DMS79 treated with DMSO at 0.1 percent for 48 hours (cell line): ENCODE measurements around the gene TADA2B.
"Not testable (repeated sequence)": the region's sequence is repeated elsewhere in the genome, so short reads cannot be mapped to it uniquely, and the experiment has no call there.

ENCODE experiments used
- DNase-seq: peaks from one replicate; lab custom pipeline; 2025; lab: John Stamatoyannopoulos, UW

TADA2B gene

DNA sequence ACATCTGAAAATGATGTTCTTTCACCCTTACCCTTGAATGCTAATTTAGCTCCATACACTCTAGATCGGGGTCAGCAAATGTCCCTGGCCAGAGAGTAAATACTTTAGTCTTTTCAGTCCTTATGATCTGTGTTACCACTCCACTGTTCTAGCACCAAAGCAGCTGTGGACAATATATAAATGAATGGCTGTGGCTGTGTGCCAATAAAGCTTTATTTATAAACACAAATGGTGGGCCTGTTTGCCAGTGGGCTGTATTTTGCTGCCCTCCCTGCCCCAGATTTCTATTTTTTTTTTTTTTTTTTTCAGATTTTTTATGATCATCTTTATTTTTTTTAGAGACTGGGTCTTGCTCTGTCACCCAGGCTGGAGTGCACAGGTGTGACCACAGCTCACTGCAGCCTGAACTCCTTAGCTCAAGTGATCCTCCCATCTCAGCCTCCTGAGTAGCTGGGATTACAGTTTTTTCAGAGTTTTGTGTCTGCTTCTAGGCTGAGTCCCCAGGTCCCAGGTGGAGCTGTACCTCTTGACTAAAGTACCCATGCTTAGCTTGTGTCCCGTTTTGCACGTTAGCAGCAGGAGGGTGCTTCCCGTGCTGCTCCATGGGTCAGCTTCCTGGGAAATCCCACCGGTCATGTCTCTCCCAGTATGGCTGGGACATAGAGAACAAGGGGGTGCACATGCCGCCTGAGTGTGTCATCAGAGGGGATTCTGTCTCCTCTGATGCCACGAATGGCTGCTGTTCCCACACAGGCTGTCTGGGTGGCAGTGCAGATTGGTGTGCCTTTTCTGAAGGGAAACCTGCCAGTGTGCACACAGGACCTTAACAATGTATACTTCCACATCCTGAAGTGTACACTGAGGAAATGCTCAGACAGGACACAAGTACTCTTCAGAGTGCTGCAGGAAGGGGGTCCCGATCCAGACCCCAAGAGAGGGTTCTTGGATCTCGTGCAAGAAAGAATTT lies 40.7 kb downstream of the TADA2B start:
- DNase-seq, result no peak

- DNase-seq, result not testable (repeated sequence)
Observed at GRCh38 chr4:7084564-7084961, 41.4 kb downstream of the TADA2B start.

- no peak for DNase-seq
Observed at GRCh38 chr4:7086384-7086783, 43.2 kb downstream of the TADA2B start.

GRCh38 chr4:7087036-7087435 lies 43.9 kb downstream of the TADA2B start:
- DNase-seq, result no peak

DNA sequence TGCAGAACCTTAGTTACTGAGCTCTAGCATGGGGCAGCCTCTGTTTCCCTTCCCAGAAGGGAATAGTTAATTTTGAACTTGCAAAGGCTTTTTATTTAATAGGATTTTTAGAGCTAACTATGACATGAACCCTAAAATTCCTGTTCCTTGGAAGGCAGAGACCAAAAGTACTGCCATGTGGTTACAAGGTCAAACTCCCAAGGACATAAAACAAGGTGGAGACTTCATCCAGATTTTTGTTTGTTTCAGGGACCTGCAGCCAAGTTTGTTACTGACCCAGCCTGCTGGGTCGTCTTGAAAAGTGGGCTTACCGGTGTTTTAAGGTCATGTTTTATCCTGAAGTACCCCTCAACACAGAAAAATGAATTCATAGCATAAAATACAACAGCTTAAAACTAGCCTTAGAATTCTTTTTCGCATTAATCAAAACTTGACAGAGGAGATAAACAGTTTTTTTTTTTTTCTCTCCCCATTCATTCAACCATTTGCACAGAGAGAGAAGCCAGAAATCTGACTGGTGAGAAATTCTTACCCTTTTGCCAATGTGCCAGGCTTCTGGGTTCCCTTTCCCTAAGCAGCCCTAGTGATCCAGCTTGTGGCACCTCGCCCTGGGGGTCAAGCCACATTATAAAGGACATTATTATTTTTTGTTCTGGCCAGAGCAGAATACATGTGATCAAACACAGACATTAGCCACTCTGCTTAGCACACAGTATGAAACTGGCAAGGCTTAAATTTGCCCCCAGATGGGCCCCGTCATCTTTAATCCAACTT lies 46.2 kb downstream of the TADA2B start:
- DNase-seq, result no peak

DNA sequence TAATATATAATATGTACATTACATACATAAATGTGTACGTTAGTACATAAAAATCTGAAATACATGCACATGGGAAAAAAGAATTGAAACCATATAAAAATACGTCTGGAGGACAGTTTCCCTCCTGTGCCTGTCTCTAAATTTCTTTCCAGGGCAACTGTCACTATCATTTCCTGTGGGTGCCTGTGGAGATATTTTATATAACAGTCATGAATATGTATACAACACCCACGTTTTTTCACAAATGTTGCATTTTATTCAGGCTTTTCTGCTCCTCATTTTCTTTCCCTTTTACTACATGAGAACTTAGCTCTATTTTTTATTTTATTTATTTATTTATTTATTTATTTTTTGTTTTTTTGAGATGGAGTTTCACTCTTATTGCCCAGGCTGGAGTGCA lies 48.9 kb downstream of the TADA2B start:
- no peak for DNase-seq

DNA sequence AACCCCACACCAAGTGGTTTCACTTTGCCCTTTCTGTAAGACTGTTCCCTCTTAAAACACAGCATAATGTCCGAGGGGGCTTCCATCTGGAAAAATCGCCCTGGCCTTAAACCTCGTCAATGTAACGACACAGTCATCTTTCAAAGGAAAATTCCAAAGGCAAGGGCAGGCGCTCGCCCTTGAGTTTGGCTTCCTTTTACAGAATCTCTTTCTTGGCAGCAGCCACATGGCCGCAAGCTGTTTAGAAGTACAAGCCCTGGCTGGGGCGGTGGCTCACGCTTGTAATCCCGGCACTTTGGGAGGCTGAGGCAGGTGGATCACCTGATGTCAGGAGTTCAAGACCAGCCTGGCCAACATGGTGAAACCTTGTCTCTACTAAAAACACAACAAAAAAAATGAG lies 51.7 kb downstream of the TADA2B start:
- DNase-seq, result no peak

- no peak for DNase-seq
Observed at GRCh38 chr4:7095611-7096155, 52.5 kb downstream of the TADA2B start.

DNA sequence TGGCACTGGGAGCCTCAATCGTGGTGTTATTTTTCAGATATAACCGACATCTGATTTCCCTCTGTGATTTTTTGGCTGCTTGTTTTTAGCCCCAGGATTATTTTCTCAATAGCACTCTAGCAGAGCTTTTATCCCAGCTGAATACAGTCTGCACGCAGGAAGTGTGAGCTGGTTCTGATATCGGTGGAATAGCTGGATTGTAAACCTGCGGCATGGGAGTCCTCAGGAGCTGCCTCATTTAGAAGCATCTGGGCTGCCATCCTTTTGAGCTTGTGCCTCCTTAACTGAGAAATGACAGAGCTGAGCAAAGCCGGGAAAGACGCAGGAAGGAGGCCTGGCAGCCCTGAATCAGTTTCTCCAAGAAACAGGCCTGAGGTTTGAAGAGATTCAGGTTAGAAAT lies 53.1 kb downstream of the TADA2B start:
- no peak for DNase-seq

DNA sequence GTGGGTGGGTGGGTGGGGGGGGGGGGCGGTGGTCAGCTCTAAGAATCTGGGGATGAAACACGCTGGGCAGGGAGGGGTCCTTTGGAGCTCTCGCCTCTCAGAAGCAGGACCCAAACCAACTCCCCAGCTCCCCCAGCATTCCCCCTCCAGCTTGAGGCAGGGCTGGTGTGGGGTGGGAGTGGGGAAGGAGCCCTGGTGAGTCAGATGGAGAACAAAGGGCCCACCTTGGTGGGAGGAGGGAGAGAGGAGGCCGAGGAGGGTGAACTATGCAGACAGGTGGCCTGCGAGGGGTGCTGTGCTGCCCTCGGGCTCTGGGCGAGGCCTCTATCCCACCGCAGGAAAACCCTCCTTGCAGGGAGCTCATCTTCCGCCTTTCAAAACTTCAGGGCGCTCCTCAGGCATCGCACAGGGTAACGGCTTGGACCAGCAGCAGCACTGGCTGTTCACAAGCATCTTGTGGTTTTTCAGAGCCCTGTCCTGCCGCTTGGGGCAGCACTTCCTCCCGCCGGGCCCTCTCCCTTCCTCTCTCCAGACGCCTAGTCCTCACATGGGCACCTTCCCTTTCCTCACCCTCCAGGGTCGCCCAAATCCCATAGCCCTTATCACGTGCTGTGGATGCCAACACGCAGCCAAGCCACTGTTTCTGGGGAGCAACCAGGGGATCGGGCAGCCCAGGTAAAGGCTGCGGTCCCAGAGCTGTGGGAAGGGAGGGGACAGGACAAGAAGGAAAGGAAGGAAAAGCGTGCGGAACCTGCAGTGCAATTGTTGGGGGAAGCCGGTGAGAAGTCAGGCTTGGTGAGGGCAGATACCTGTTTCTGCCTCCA lies 58.7 kb downstream of the TADA2B start:
- peak; percentile 41 for DNase-seq

DNA sequence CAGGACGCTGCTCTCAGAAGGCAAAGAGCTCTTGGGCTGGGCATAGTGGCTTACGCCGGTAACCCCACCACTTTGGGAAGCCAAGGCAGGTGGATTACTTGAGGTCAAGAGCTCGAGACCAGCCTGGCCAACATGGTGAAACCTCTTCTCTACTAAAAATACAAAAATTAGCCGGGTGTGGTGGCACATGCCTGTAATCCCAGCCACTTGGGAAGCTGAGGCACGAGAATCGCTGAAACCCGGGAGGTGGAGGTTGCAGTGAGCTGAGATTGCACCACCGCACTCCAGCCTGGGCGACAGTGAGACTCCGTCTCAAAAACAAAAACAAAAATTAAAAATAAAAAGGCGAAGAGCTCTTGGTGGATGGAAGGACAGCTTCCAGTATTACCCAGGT lies 59.3 kb downstream of the TADA2B start:
- DNase-seq, result not testable (repeated sequence)

- peak; percentile 34 for DNase-seq
Observed at GRCh38 chr4:7103031-7103606, 59.9 kb downstream of the TADA2B start.

DNA sequence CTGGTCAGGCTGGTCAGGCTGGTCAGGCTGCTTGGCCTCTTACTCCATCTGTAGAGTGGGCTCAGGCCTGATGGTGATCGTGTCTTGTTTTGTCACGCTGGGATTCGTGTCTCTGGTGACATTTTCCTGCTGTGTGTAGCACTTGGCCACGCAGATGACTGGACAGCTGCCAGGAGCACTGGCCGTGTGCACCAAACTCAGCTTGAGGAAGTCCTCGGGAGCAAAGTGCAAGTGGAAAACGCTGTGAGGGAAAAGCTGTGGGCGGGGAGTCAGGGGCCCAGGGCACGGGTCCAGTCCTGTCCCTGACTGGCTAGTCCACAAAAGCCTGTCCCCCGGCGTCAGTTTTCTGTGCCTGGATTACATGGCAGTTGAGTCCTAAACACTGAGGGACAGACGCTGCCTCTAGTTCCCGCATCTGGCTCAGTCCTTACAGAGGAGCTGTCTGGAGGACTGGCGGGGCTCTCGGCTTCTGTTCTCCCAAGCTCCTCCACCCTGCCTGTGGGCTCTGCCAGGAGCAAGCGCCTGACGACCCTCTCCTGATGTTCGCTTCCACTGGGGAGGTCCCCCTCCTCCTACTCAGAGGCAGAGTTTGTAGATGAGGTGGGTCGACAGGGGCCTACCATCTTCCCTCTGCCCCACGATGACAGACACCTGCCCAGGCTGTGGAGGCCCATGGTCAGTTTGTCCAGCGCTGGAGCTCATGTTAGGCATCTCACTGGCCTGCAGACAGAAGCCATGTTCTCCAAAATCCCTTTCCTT lies 60.6 kb downstream of the TADA2B start:
- no peak for DNase-seq

GRCh38 chr4:7104366-7105031 lies 61.3 kb downstream of the TADA2B start:
- no peak for DNase-seq

DNA sequence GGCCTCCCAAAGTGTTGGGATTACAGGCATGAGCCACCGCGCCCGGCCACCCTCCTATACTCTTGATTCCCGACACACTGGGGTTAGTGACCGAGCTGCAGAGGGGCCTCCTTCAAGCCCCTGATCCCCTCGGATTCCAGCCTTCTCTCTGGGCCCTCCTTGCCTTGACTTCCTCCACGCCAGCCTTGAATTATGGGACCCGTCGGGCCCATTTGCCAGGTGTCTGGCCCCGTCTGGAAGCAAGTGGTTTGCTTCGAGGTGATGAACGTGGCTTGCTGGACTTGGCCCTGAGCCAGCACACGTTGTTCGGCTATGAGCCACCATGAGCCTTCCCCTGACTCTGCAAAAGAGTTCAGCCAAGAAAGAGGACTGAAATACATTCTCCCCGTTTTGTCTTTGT lies 62.1 kb downstream of the TADA2B start:
- DNase-seq, result no peak

DNA sequence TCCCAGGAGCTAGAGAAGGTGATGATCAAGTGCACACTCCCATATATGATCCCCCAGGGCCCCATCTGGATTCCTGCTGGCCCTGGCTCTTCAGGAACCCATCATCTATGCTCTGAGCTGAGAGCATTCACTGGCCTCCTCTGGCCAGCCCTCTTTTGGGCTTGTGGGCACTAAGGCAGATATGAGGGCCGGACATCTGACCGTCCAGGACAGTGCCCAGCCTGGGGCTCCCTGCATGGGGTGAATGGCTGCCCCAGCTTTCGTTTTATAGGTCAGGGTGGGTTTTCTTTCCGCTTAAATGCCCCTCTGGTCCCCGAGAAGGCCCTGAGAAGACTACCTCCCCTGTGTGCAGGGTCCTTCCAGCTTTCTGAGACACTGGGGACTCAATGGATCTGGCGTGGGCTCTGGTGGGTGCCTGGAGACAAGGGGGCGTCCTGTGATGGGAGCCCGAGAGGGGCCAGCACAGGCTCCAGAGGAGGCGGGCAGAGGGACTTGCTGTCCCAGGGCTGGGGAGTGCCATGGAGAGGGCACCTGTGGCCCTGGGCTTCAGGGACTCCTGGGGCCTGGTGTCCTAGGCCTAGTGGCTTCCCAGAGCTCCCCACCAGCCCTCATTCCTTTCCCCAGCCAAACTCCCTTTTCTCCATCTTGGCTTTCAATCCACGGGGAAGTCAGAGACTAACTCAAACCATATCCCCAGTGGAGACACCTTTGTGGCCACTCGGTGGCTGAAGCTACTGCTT lies 64.2 kb downstream of the TADA2B start:
- DNase-seq, result no peak
